ENCODE results near the gene RAC3.

RAC3 gene

DNA sequence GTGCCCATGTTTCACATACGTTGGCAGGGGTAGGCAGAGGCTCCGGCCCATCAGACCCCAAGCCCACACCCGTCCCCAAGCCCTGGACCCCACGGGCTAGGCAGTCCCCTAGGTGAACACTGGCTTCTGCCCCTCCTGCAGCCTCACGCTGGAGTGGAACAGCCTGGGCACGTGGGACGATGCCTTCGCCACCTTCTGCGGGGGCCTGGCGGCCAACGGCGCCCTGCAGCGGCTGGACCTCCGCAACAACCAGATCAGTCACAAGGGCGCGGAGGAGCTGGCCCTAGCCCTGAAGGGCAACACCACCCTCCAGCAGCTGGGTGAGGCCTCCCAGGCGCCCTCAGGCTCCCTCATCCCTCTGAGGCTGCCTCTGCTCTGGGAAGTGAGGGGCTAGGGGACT, 6.6 kb upstream of the RAC3 start:
- no peak overlapping the region for H3K27ac ChIP-seq (ENCODE audit: low read depth in 2 of 2, low read length in 2 of 2)
- no peak overlapping the region for H3K4me3 ChIP-seq (ENCODE audit: low read length in 2 of 2)
- H3K27me3 ChIP-seq (ENCODE audit: control insufficient read depth in 2 of 2, insufficient read depth in 2 of 2, low read length in 2 of 2), result no peaks in the 10 kb centered on the region
- no peaks in the 10 kb centered on the region for H3K9me3 ChIP-seq (ENCODE audit: control insufficient read depth in 2 of 2, low read length in 2 of 2)
- no peak overlapping the region for H3K9ac ChIP-seq (ENCODE audit: low read depth in 1 of 2, low read length in 2 of 2)
- no peaks in the 10 kb centered on the region for H3K36me3 ChIP-seq (ENCODE audit: control insufficient read depth in 2 of 2, insufficient read depth in 2 of 2, low read length in 2 of 2)
- H3K4me1 ChIP-seq (ENCODE audit: control insufficient read depth in 2 of 2, insufficient read depth in 2 of 2, low read length in 2 of 2), result peaks cover 23 to 26% of the 10 kb centered on the region in 2 donors

DNA sequence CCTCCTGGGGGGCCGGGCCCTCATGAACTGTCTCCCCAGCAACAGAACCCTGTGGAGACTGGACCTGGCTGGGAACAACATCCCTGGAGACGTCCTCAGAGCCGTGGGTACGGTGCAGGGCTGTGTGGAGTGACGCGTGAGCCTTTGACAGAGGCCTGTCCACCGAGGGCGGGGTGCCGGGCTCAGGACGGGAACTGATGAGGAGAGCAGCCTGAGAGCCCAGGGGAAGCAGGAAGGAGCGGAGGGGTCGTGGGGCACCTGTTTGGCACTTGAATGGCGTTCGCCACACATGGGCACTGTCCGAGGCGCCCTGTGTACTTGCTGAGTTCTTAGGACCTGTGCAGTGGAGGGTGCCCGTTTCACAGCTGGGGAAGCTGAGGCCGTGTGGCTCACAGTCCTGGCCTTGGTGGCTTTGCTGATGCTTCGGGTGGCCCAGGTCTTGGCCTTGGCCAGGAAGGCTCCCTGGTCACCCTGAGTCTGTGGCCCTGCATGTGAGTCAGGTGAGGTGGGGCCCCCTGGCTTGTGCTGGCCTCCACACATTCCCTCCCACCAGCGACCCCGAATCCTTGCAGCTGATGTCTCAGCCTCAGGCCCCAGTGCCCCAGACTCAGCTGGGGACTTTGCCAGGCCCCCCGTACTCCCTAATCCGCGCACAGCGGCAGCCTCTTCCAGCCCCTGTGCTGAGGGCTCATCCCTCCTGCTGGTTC, 5.9 kb upstream of the RAC3 start:
- no peaks in the 10 kb centered on the region for H3K9me3 ChIP-seq (ENCODE audit: control insufficient read depth in 2 of 2, low read length in 2 of 2)
- H3K27me3 ChIP-seq (ENCODE audit: control insufficient read depth in 2 of 2, insufficient read depth in 2 of 2, low read length in 2 of 2), result no peaks in the 10 kb centered on the region
- no peaks in the 10 kb centered on the region for H3K36me3 ChIP-seq (ENCODE audit: control insufficient read depth in 2 of 2, insufficient read depth in 2 of 2, low read length in 2 of 2)
- no peak overlapping the region for H3K27ac ChIP-seq (ENCODE audit: low read depth in 2 of 2, low read length in 2 of 2)
- H3K4me1 ChIP-seq (ENCODE audit: control insufficient read depth in 2 of 2, insufficient read depth in 2 of 2, low read length in 2 of 2), result peaks cover 23 to 31% of the 10 kb centered on the region in 2 donors
- no peak overlapping the region for H3K4me3 ChIP-seq (ENCODE audit: low read length in 2 of 2)
- H3K9ac ChIP-seq (ENCODE audit: low read depth in 1 of 2, low read length in 2 of 2), result no peak overlapping the region

GRCh38 chr17:82028246-82028645, 3.2 kb upstream of the RAC3 start:
- no peaks in the 10 kb centered on the region for H3K9me3 ChIP-seq (ENCODE audit: control insufficient read depth in 2 of 2, low read length in 2 of 2)
- no peaks in the 10 kb centered on the region for H3K27me3 ChIP-seq (ENCODE audit: control insufficient read depth in 2 of 2, insufficient read depth in 2 of 2, low read length in 2 of 2)
- no peak overlapping the region for H3K27ac ChIP-seq (ENCODE audit: low read depth in 2 of 2, low read length in 2 of 2)
- peaks cover 15 to 27% of the 10 kb centered on the region in 2 donors for H3K4me1 ChIP-seq (ENCODE audit: control insufficient read depth in 2 of 2, insufficient read depth in 2 of 2, low read length in 2 of 2)
- no peak overlapping the region for H3K9ac ChIP-seq (ENCODE audit: low read depth in 1 of 2, low read length in 2 of 2)
- H3K36me3 ChIP-seq (ENCODE audit: control insufficient read depth in 2 of 2, insufficient read depth in 2 of 2, low read length in 2 of 2), result no peaks in the 10 kb centered on the region
- H3K4me3 ChIP-seq (ENCODE audit: low read length in 2 of 2), result no peak overlapping the region

DNA sequence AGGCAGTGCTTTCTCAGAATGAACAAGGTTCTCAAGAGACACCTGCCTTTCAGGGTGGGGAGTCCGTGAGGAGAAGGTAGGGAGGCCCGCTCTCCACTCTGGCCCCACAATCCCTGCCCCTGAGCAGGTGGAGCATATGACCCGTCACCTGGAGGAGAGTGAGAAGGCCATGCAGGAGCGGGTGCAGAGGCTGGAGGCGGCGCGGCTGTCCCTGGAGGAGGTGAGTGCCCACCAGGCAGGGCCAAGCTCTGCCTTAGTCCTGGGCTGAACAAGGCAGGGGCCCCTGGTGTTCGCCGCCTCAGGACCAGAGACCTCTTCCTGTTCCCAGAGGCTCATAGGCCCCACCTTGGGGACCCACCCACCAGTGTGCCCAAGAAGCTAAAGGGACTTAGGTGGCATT, 2.5 kb upstream of the RAC3 start:
- H3K9ac ChIP-seq (ENCODE audit: low read depth in 1 of 2, low read length in 2 of 2), result no peak overlapping the region
- H3K9me3 ChIP-seq (ENCODE audit: control insufficient read depth in 2 of 2, low read length in 2 of 2), result no peaks in the 10 kb centered on the region
- no peaks in the 10 kb centered on the region for H3K27me3 ChIP-seq (ENCODE audit: control insufficient read depth in 2 of 2, insufficient read depth in 2 of 2, low read length in 2 of 2)
- H3K36me3 ChIP-seq (ENCODE audit: control insufficient read depth in 2 of 2, insufficient read depth in 2 of 2, low read length in 2 of 2), result no peaks in the 10 kb centered on the region
- peaks cover 10 to 22% of the 10 kb centered on the region in 2 donors for H3K4me1 ChIP-seq (ENCODE audit: control insufficient read depth in 2 of 2, insufficient read depth in 2 of 2, low read length in 2 of 2)
- no peak overlapping the region for H3K4me3 ChIP-seq (ENCODE audit: low read length in 2 of 2)
- no peak overlapping the region for H3K27ac ChIP-seq (ENCODE audit: low read depth in 2 of 2, low read length in 2 of 2)

DNA sequence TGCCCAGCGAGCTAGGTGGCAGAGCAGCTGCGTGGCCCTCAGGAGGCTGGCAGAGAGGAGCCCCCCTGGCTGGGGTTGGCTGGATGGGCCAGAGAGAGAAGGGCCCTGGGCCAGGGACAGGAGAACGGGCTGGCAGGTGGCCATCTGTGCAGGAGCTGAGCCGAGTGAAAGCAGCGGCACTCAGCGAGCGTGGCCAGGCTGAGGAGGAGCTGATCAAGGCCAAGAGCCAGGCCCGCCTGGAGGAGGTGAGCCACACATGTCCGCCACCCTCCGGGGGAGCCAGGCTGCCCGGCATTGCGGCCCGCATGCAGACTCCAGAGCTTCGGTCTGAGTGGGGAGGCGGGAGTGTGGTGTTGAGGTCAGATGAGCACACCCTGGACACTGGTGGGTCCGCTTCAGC, 2.1 kb upstream of the RAC3 start:
- H3K27ac ChIP-seq (ENCODE audit: low read depth in 2 of 2, low read length in 2 of 2), result no peak overlapping the region
- no peaks in the 10 kb centered on the region for H3K36me3 ChIP-seq (ENCODE audit: control insufficient read depth in 2 of 2, insufficient read depth in 2 of 2, low read length in 2 of 2)
- no peaks in the 10 kb centered on the region for H3K27me3 ChIP-seq (ENCODE audit: control insufficient read depth in 2 of 2, insufficient read depth in 2 of 2, low read length in 2 of 2)
- peaks cover 8 to 18% of the 10 kb centered on the region in 2 donors for H3K4me1 ChIP-seq (ENCODE audit: control insufficient read depth in 2 of 2, insufficient read depth in 2 of 2, low read length in 2 of 2)
- H3K9ac ChIP-seq (ENCODE audit: low read depth in 1 of 2, low read length in 2 of 2), result no peak overlapping the region
- no peak overlapping the region for H3K4me3 ChIP-seq (ENCODE audit: low read length in 2 of 2)
- H3K9me3 ChIP-seq (ENCODE audit: control insufficient read depth in 2 of 2, low read length in 2 of 2), result no peaks in the 10 kb centered on the region

- Histone ChIP-seq H3K4me3 (ENCODE audit: low read length in 2 of 2) (peak overlapping the region in 1 of 2 donors; percentile 60), H3K36me3 (ENCODE audit: control insufficient read depth in 2 of 2, insufficient read depth in 2 of 2, low read length in 2 of 2) (peaks cover under 1 to 1% of the 10 kb centered on the region in 2 donors), H3K9ac (ENCODE audit: low read depth in 1 of 2, low read length in 2 of 2) (no peak overlapping the region), H3K4me1 (ENCODE audit: control insufficient read depth in 2 of 2, insufficient read depth in 2 of 2, low read length in 2 of 2) (peaks cover 8 to 17% of the 10 kb centered on the region in 2 donors), H3K9me3 (ENCODE audit: control insufficient read depth in 2 of 2, low read length in 2 of 2) (no peaks in the 10 kb centered on the region), H3K27me3 (ENCODE audit: control insufficient read depth in 2 of 2, insufficient read depth in 2 of 2, low read length in 2 of 2) (no peaks in the 10 kb centered on the region), H3K27ac (ENCODE audit: low read depth in 2 of 2, low read length in 2 of 2) (no peak overlapping the region)
These were observed 1.4 kb upstream of the RAC3 start for GRCh38 chr17:82029990-82030469.

- Histone ChIP-seq H3K9ac (ENCODE audit: low read depth in 1 of 2, low read length in 2 of 2) (peak overlapping the region in 1 of 2 donors; percentile 40), H3K4me1 (ENCODE audit: control insufficient read depth in 2 of 2, insufficient read depth in 2 of 2, low read length in 2 of 2) (peaks cover 8 to 17% of the 10 kb centered on the region in 2 donors), H3K4me3 (ENCODE audit: low read length in 2 of 2) (peak overlapping the region; percentile 56 to 60), H3K27ac (ENCODE audit: low read depth in 2 of 2, low read length in 2 of 2) (peak overlapping the region; percentile 61 to 72), H3K27me3 (ENCODE audit: control insufficient read depth in 2 of 2, insufficient read depth in 2 of 2, low read length in 2 of 2) (no peaks in the 10 kb centered on the region), H3K9me3 (ENCODE audit: control insufficient read depth in 2 of 2, low read length in 2 of 2) (no peaks in the 10 kb centered on the region), H3K36me3 (ENCODE audit: control insufficient read depth in 2 of 2, insufficient read depth in 2 of 2, low read length in 2 of 2) (peaks cover 2 to 4% of the 10 kb centered on the region in 2 donors)
These were observed 792 bp upstream of the RAC3 start for GRCh38 chr17:82030470-82031302.

DNA sequence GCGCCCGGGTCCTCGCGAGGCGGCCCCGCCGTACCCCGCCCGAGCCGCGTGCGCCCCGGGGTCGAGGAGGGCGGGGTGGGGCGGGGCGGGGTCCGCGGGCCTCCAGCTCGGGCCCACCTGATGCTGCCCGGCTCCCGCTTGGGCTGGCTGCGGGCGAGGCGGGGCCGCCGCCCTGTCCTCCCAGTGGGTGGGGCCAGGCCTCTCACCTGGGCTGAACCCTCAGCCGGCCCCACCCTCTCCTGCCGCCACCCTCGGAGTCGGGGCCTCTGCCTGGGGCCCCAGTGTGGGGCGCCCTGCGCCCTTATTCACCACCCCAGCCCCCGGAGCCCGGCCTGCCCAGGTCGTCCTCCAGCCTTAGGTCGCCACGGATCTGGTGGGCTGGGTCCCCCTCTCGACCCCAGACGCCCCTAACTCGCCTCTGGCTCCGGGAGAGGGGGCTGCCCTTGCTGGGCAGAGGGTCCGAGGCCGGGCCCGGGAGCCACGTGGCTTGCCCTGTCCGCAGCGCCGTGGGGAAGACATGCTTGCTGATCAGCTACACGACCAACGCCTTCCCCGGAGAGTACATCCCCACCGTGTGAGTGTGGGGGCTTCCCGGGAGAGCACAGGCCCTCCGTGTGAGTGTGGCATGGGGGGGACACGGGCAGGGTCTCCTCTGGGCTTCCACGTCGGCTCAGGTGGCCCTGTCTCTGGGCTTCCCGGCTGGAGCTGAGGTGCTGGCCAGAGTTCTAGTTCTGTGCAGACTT, 578 bp downstream of the RAC3 start:
- Histone ChIP-seq H3K27ac (ENCODE audit: low read depth in 2 of 2, low read length in 2 of 2) (no peak overlapping the region), H3K9ac (ENCODE audit: low read depth in 1 of 2, low read length in 2 of 2) (peak overlapping the region in 1 of 2 donors; percentile 42), H3K27me3 (ENCODE audit: control insufficient read depth in 2 of 2, insufficient read depth in 2 of 2, low read length in 2 of 2) (no peaks in the 10 kb centered on the region), H3K36me3 (ENCODE audit: control insufficient read depth in 2 of 2, insufficient read depth in 2 of 2, low read length in 2 of 2) (peaks cover 2 to 4% of the 10 kb centered on the region in 2 donors), H3K4me3 (ENCODE audit: low read length in 2 of 2) (no peak overlapping the region), H3K4me1 (ENCODE audit: control insufficient read depth in 2 of 2, insufficient read depth in 2 of 2, low read length in 2 of 2) (peaks cover 18 to 26% of the 10 kb centered on the region in 2 donors), H3K9me3 (ENCODE audit: control insufficient read depth in 2 of 2, low read length in 2 of 2) (no peaks in the 10 kb centered on the region)

GRCh38 chr17:82033359-82034085, 2.0 kb downstream of the RAC3 start:
- Histone ChIP-seq H3K9me3 (ENCODE audit: control insufficient read depth in 2 of 2, low read length in 2 of 2) (no peaks in the 10 kb centered on the region), H3K27ac (ENCODE audit: low read depth in 2 of 2, low read length in 2 of 2) (no peak overlapping the region), H3K9ac (ENCODE audit: low read depth in 1 of 2, low read length in 2 of 2) (no peak overlapping the region), H3K27me3 (ENCODE audit: control insufficient read depth in 2 of 2, insufficient read depth in 2 of 2, low read length in 2 of 2) (no peaks in the 10 kb centered on the region), H3K4me3 (ENCODE audit: low read length in 2 of 2) (no peak overlapping the region), H3K4me1 (ENCODE audit: control insufficient read depth in 2 of 2, insufficient read depth in 2 of 2, low read length in 2 of 2) (peaks cover 22 to 30% of the 10 kb centered on the region in 2 donors), H3K36me3 (ENCODE audit: control insufficient read depth in 2 of 2, insufficient read depth in 2 of 2, low read length in 2 of 2) (peaks cover 2 to 4% of the 10 kb centered on the region in 2 donors)
